Measurements from ENCODE around the gene DSPP.

- TF ChIP-seq TAF1 (IDR thresholded peaks at IDR 0.05; ENCODE audit: borderline replicate concordance, low read depth, low read length) (no peak), POLR2AphosphoS5 (IDR thresholded peaks at IDR 0.05; ENCODE audit: low read depth, low read length) (no peak), SIN3A (IDR thresholded peaks at IDR 0.05; ENCODE audit: borderline replicate concordance, low read depth, low read length) (no peak), CTCF (IDR thresholded peaks at IDR 0.05) (no peak), FOXJ3 (CRISPR knock-in tag; IDR thresholded peaks at IDR 0.05) (no peak), USF2 (IDR thresholded peaks at IDR 0.05; ENCODE audit: borderline replicate concordance, low read depth, low read length) (no peak), GATA2 (CRISPR knock-in tag; IDR thresholded peaks at IDR 0.05) (no peak), USF1 (IDR thresholded peaks at IDR 0.05; ENCODE audit: borderline replicate concordance, low read depth) (no peak), EZH2phosphoT487 (IDR thresholded peaks at IDR 0.05; ENCODE audit: borderline replicate concordance, low read depth) (no peak)
- TF ChIP-seq, protein P1, sequence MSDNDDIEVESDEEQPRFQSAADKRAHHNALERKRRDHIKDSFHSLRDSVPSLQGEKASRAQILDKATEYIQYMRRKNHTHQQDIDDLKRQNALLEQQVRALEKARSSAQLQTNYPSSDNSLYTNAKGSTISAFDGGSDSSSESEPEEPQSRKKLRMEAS (IDR thresholded peaks at IDR 0.05; ENCODE audit: low read depth) = no peak
Measured at GRCh38 chr4:87657525-87657924, 49.2 kb downstream of the DSPP start.
